Measurements from ENCODE around the gene RRM2.

Gene RRM2

GRCh38 chr2:10122500-10123280, at the start of gene RRM2:
TSS of gene RRM2 (plus strand) at chr2:10122739. CDS start at chr2:10122799, 60 bp downstream.
- peak; percentile 94 to 97 for DNase-seq

GRCh38 chr2:10073706-10074105, 48.8 kb upstream of the RRM2 start:
- DNase-seq = peak in 1 of 2 experiments; percentile 57

GRCh38 chr2:10075101-10075500, 47.4 kb upstream of the RRM2 start:
- no peak for DNase-seq

GRCh38 chr2:10075571-10076209, 46.8 kb upstream of the RRM2 start:
- DNase-seq = no peak

GRCh38 chr2:10076511-10076910, 46.0 kb upstream of the RRM2 start:
- DNase-seq = no peak

GRCh38 chr2:10076988-10077527, 45.5 kb upstream of the RRM2 start:
- DNase-seq = no peak

GRCh38 chr2:10078001-10078400, 44.5 kb upstream of the RRM2 start:
- no peak for DNase-seq

- DNase-seq = peak in 1 of 2 experiments; percentile 37
Observed at GRCh38 chr2:10078704-10079265, 43.8 kb upstream of the RRM2 start.

GRCh38 chr2:10079266-10079869, 43.2 kb upstream of the RRM2 start:
- DNase-seq = peak in 1 of 2 experiments; percentile 39

GRCh38 chr2:10079870-10080535, 42.5 kb upstream of the RRM2 start, which contains the start of gene CYS1:
TSS of gene CYS1 (minus strand) at chr2:10080411. CDS start at chr2:10080223, 188 bp downstream.
- no peak for DNase-seq

GRCh38 chr2:10080536-10081304, 41.8 kb upstream of the RRM2 start:
- no peak for DNase-seq

- DNase-seq = no peak
Observed at GRCh38 chr2:10083046-10083445, 39.5 kb upstream of the RRM2 start.

GRCh38 chr2:10083692-10084211, 38.8 kb upstream of the RRM2 start:
- peak in 1 of 2 experiments; percentile 27 for DNase-seq

GRCh38 chr2:10084223-10084865, 38.2 kb upstream of the RRM2 start:
- peak in 1 of 2 experiments; percentile 40 for DNase-seq

- no peak for DNase-seq
Observed at GRCh38 chr2:10085043-10085667, 37.4 kb upstream of the RRM2 start.

GRCh38 chr2:10085668-10086059, 36.9 kb upstream of the RRM2 start:
- no peak for DNase-seq

GRCh38 chr2:10086950-10087349, 35.6 kb upstream of the RRM2 start:
- DNase-seq = no peak

GRCh38 chr2:10087360-10087759, 35.2 kb upstream of the RRM2 start:
- no peak for DNase-seq

- no peak for DNase-seq
Observed at GRCh38 chr2:10089565-10090190, 32.9 kb upstream of the RRM2 start.
